T-cell (primary cell): ENCODE measurements around the gene ADCY5. TPM values are rescaled to one million over a fixed set of nuclear protein-coding genes. Genes with fewer than 3 reads are reported as not detected.

ENCODE experiments used
- ATAC-seq, 4 experiments: fragments of 200-7000 bp in 3 of 4; fragments of 150-1000 bp in 1 of 4; cut with Tn5 transposase; replicated peaks in 1 of 4; 1 replicate in 3 of 4; 2 replicates in 1 of 4; pipeline ENCODE4 v1.10.0; 2021; ENCODE audit warnings: moderate library complexity in 3 of 4, mild to moderate bottlenecking in 2 of 4, moderate number of reproducible peaks in 1 of 4
- CTCF ChIA-PET, 2 donors: fragments of 300-600 bp; sonication (Branson Sonifier 250); formaldehyde crosslinking; loops; one replicate each; lab custom pipeline; 2022; ENCODE audit warnings: antibody characterized with exemption in 2 of 2; lab: Charles Lee
- POLR2A ChIA-PET, 2 donors: fragments of 300-600 bp; sonication (Branson Sonifier 250); formaldehyde crosslinking; loops; one replicate each; lab custom pipeline; 2022; ENCODE audit warnings: antibody characterized with exemption in 2 of 2; lab: Charles Lee
- DNase-seq, 35 experiments: peaks; one replicate each; pipeline versions ENCODE4 v3.0.0 to v3.0.0-alpha.2; 2013 to 2023
- H3K27ac ChIP-seq: one replicate; pipeline ENCODE4 v1.5.1; 2013; ENCODE audit warnings: low read length
- H3K27me3 ChIP-seq, 2 experiments: replicated peaks in 1 of 2; 1 replicate in 1 of 2; 2 replicates in 1 of 2; pipeline versions ENCODE4 v1.6.1 to v1.7.0; 2013; ENCODE audit warnings: low read length in 1 of 2, mixed read lengths in 1 of 2; ENCODE audit not compliant: control insufficient read depth in 2 of 2, insufficient read depth in 2 of 2; ENCODE audit errors: extremely low read depth in 1 of 2
- H3K36me3 ChIP-seq, 2 donors: 1 replicate in 1 of 2; 2 replicates in 1 of 2; pipeline versions ENCODE4 v1.6.1 to v1.7.0; 2013; ENCODE audit warnings: low read length in 1 of 2; ENCODE audit not compliant: control insufficient read depth in 2 of 2, insufficient read depth in 1 of 2; ENCODE audit errors: extremely low read depth in 1 of 2
- H3K4me1 ChIP-seq, 2 experiments: 1 replicate in 1 of 2; 2 replicates in 1 of 2; pipeline versions ENCODE4 v1.6.1 to v1.7.0; 2013; ENCODE audit warnings: low read length in 2 of 2, mixed read lengths in 1 of 2; ENCODE audit not compliant: insufficient read depth in 2 of 2, control insufficient read depth in 1 of 2; ENCODE audit errors: extremely low read depth in 1 of 2
- H3K4me3 ChIP-seq, 2 donors: 1 replicate in 1 of 2; 2 replicates in 1 of 2; pipeline versions ENCODE4 v1.5.1 to v1.7.0; 2013; ENCODE audit warnings: mild to moderate bottlenecking in 2 of 2, low read length in 1 of 2, moderate library complexity in 1 of 2; ENCODE audit not compliant: control insufficient read depth in 1 of 2; ENCODE audit errors: extremely low read depth in 1 of 2
- H3K9me3 ChIP-seq: 2 replicates; pipeline ENCODE4 v1.7.0; 2013
- H3K27ac Mint-ChIP-seq, 2 donors: one replicate each; pipeline ENCODE4 v1.8.0; 2020 to 2021; ENCODE audit warnings: mild to moderate bottlenecking in 2 of 2, mixed read lengths in 2 of 2
- H3K27me3 Mint-ChIP-seq, 2 donors: one replicate each; pipeline ENCODE4 v1.8.0; 2021 to 2022; ENCODE audit warnings: mixed read lengths in 2 of 2
- H3K36me3 Mint-ChIP-seq: one replicate; pipeline ENCODE4 v1.8.0; 2021; ENCODE audit warnings: mixed read lengths
- H3K4me1 Mint-ChIP-seq, 3 donors: one replicate each; pipeline ENCODE4 v1.8.0; 2020 to 2022; ENCODE audit warnings: mixed read lengths in 3 of 3, mild to moderate bottlenecking in 1 of 3
- H3K4me3 Mint-ChIP-seq, 3 donors: one replicate each; pipeline ENCODE4 v1.8.0; 2020 to 2022; ENCODE audit warnings: mild to moderate bottlenecking in 3 of 3, mixed read lengths in 3 of 3, moderate library complexity in 3 of 3
- H3K9me3 Mint-ChIP-seq, 3 donors: one replicate each; pipeline ENCODE4 v1.8.0; 2020 to 2022; ENCODE audit warnings: mixed read lengths in 3 of 3
- WGBS: methylation state at CpG from one replicate; pipeline ENCODE4 v1.1.5; 2013; ENCODE audit warnings: missing lambda C conversion rate; ENCODE audit not compliant: insufficient coverage; 5-methylcytosine and 5-hydroxymethylcytosine counted together
- total RNA-seq, 35 experiments: library from RNA in 6 of 35; stranded (reverse) in 6 of 35; fragments of 120-200 nt in 1 of 35; gene quantifications; one replicate each; pipeline versions ENCODE4 v1.2.1 to v1.2.4 and lab custom pipeline; 2013 to 2026

The ADCY5 gene
- total RNA-seq, 5 donors from 2014 or later (not counting 1 experiment from before 2014, with no cell fraction given): 0.23 TPM; not detected in 4

GRCh38 chr3:123286308-123287023 is 162.4 kb downstream of the ADCY5 start:
- peak in 15 of 35 experiments; percentile 4 to 29 (median 9) for DNase-seq
- Histone ChIP-seq H3K36me3 (no peaks in the 10 kb centered on the region), H3K27ac (no peak overlapping the region), H3K27me3 (peaks cover 0 to 15% of the 10 kb centered on the region in 2 experiments), H3K9me3 (no peaks in the 10 kb centered on the region), H3K4me1 (no peaks in the 10 kb centered on the region), H3K4me3 (no peak overlapping the region)
- no peaks in the 10 kb centered on the region for H3K4me1 Mint-ChIP-seq
- peaks cover 5% of the 10 kb centered on the region for H3K36me3 Mint-ChIP-seq
- no peak overlapping the region for H3K4me3 Mint-ChIP-seq
- H3K27me3 Mint-ChIP-seq: peaks cover 0 to 6% of the 10 kb centered on the region in 2 donors
- POLR2A ChIA-PET: no interaction called here
- CTCF ChIA-PET: interaction anchor here in 1 of 2 donors (0.5 kb wide), 1 partner anchor 1708 kb away, joined by 3 read pairs; no protein-coding TSS in a partner anchor
- peaks cover 0 to 10% (median 0%) of the 10 kb centered on the region in 3 donors for H3K9me3 Mint-ChIP-seq
- H3K27ac Mint-ChIP-seq: no peak overlapping the region
- peak in 2 of 4 experiments; percentile 49 to 57 for ATAC-seq
- WGBS: 86% methylated on average over 15 of the region's 16 CpGs

GRCh38 chr3:123285931-123286307 is 163.0 kb downstream of the ADCY5 start:
- no peak for ATAC-seq
- no peak overlapping the region for H3K27ac ChIP-seq
- H3K27me3 Mint-ChIP-seq: peaks cover 0 to under 1% of the 10 kb centered on the region in 2 donors
- H3K9me3 Mint-ChIP-seq: peaks cover 0 to 10% (median 0%) of the 10 kb centered on the region in 3 donors
- no peaks in the 10 kb centered on the region for H3K4me1 Mint-ChIP-seq
- H3K4me1 ChIP-seq: no peaks in the 10 kb centered on the region
- ChIA-PET POLR2A (no interaction called here), CTCF (interaction anchor here in 1 of 2 donors (0.5 kb wide), 1 partner anchor 1707 kb away, joined by 3 read pairs; no protein-coding TSS in a partner anchor)
- no peak for DNase-seq
- H3K27me3 ChIP-seq: peaks cover 0 to 10% of the 10 kb centered on the region in 2 experiments
- H3K27ac Mint-ChIP-seq: no peak overlapping the region
- H3K36me3 Mint-ChIP-seq: peaks cover 5% of the 10 kb centered on the region
- WGBS: 74% methylated on average over 3 of the region's 4 CpGs
- no peak overlapping the region for H3K4me3 ChIP-seq
- no peaks in the 10 kb centered on the region for H3K36me3 ChIP-seq
- no peaks in the 10 kb centered on the region for H3K9me3 ChIP-seq
- H3K4me3 Mint-ChIP-seq: no peak overlapping the region

GRCh38 chr3:123285479-123285878 is 163.4 kb downstream of the ADCY5 start:
- CTCF ChIA-PET: no interaction called here

GRCh38 chr3:123285066-123285465 is 163.8 kb downstream of the ADCY5 start:
- peaks cover 0 to 6% (median 0%) of the 10 kb centered on the region in 3 donors for H3K9me3 Mint-ChIP-seq
- H3K27me3 ChIP-seq: peaks cover 0 to 4% of the 10 kb centered on the region in 2 experiments
- WGBS: 81% methylated on average over 6 of the region's 9 CpGs
- H3K27me3 Mint-ChIP-seq: no peaks in the 10 kb centered on the region
- no peaks in the 10 kb centered on the region for H3K9me3 ChIP-seq
- peaks cover 5% of the 10 kb centered on the region for H3K36me3 Mint-ChIP-seq
- no peak overlapping the region for H3K27ac Mint-ChIP-seq
- no peak for DNase-seq
- H3K36me3 ChIP-seq: no peaks in the 10 kb centered on the region
- H3K4me3 ChIP-seq: no peak overlapping the region
- no peak overlapping the region for H3K27ac ChIP-seq
- CTCF ChIA-PET: no interaction called here
- no peaks in the 10 kb centered on the region for H3K4me1 Mint-ChIP-seq
- POLR2A ChIA-PET: no interaction called here
- no peaks in the 10 kb centered on the region for H3K4me1 ChIP-seq
- H3K4me3 Mint-ChIP-seq: no peak overlapping the region
- ATAC-seq: no peak

More at GRCh38 chr3:123285479-123285878, 163.4 kb downstream of the ADCY5 start:
- no peak overlapping the region for H3K27ac Mint-ChIP-seq
- Histone ChIP-seq H3K27ac (no peak overlapping the region), H3K4me3 (no peak overlapping the region), H3K9me3 (no peaks in the 10 kb centered on the region), H3K27me3 (peaks cover 0 to 5% of the 10 kb centered on the region in 2 experiments), H3K4me1 (no peaks in the 10 kb centered on the region), H3K36me3 (no peaks in the 10 kb centered on the region)
- H3K27me3 Mint-ChIP-seq: no peaks in the 10 kb centered on the region
- peaks cover 0 to 8% (median 0%) of the 10 kb centered on the region in 3 donors for H3K9me3 Mint-ChIP-seq
- 100% methylated on average over 2 of the region's 4 CpGs for WGBS
- POLR2A ChIA-PET: no interaction called here
- H3K4me3 Mint-ChIP-seq: no peak overlapping the region
- ATAC-seq (no peak), DNase-seq (no peak)
- H3K36me3 Mint-ChIP-seq: peaks cover 5% of the 10 kb centered on the region
- H3K4me1 Mint-ChIP-seq: no peaks in the 10 kb centered on the region

- no peak for DNase-seq
- no peak overlapping the region for H3K4me3 ChIP-seq
- no peaks in the 10 kb centered on the region for H3K36me3 ChIP-seq
- ATAC-seq: no peak
- H3K27ac ChIP-seq: no peak overlapping the region
- H3K36me3 Mint-ChIP-seq: peaks cover 5% of the 10 kb centered on the region
- peaks cover 0 to 4% of the 10 kb centered on the region in 2 experiments for H3K27me3 ChIP-seq
- no peaks in the 10 kb centered on the region for H3K4me1 ChIP-seq
- no peaks in the 10 kb centered on the region for H3K4me1 Mint-ChIP-seq
- POLR2A ChIA-PET: no interaction called here
- H3K27me3 Mint-ChIP-seq: no peaks in the 10 kb centered on the region
- WGBS: 90% methylated on average over 17 of the region's 18 CpGs
- CTCF ChIA-PET: interaction anchor here in 1 of 2 donors (0.7 kb wide), 1 partner anchor 21 kb away, joined by 3 read pairs; no protein-coding TSS in a partner anchor
- H3K9me3 Mint-ChIP-seq: peaks cover 0 to 6% (median 0%) of the 10 kb centered on the region in 3 donors
- H3K27ac Mint-ChIP-seq: no peak overlapping the region
- no peak overlapping the region for H3K4me3 Mint-ChIP-seq
- no peaks in the 10 kb centered on the region for H3K9me3 ChIP-seq
Observed at GRCh38 chr3:123284399-123285010, 164.4 kb downstream of the ADCY5 start.

- H3K9me3 ChIP-seq: no peaks in the 10 kb centered on the region
- WGBS: 93% methylated on average over 8 of the region's 17 CpGs
- no peak overlapping the region for H3K4me3 ChIP-seq
- ATAC-seq (no peak), DNase-seq (no peak)
- Mint-ChIP-seq H3K9me3 (peaks cover 0 to 6% (median 0%) of the 10 kb centered on the region in 3 donors), H3K4me1 (no peaks in the 10 kb centered on the region), H3K27ac (no peak overlapping the region), H3K36me3 (peaks cover 5% of the 10 kb centered on the region), H3K4me3 (no peak overlapping the region), H3K27me3 (no peaks in the 10 kb centered on the region)
- peaks cover 0 to 4% of the 10 kb centered on the region in 2 experiments for H3K27me3 ChIP-seq
- POLR2A ChIA-PET: no interaction called here
- no peaks in the 10 kb centered on the region for H3K4me1 ChIP-seq
- CTCF ChIA-PET: interaction anchor here (0.6 to 0.7 kb wide), 2 partner anchors 15 to 20 kb away, joined by 3 read pairs; no protein-coding TSS in a partner anchor
- no peaks in the 10 kb centered on the region for H3K36me3 ChIP-seq
- H3K27ac ChIP-seq: no peak overlapping the region
Observed at GRCh38 chr3:123283657-123284398, 165.1 kb downstream of the ADCY5 start.
